AG09319 (cell line): ENCODE measurements around the gene ZNF814.
"Not testable (repeated sequence)": the region's sequence is repeated elsewhere in the genome, so short reads cannot be mapped to it uniquely, and the experiment has no call there.

ENCODE experiments used
- DNase-seq: peaks from one replicate; pipeline ENCODE4 v3.0.0-alpha.2; 2010; ENCODE audit warnings: low read depth; ENCODE audit errors: extremely low read depth
- CTCF ChIP-seq: IDR thresholded peaks from 2 replicates; pipeline ENCODE4 v1.5.1; 2011; ENCODE audit warnings: low read depth, mild to moderate bottlenecking, inconsistent platforms, low read length, moderate library complexity

The ZNF814 gene

GRCh38 chr19:57816652-57817051, 72.2 kb downstream of the ZNF814 start:
- no peak for DNase-seq
- no peak for TF ChIP-seq CTCF

- no peak for TF ChIP-seq CTCF
- no peak for DNase-seq
These were observed 73.4 kb downstream of the ZNF814 start for GRCh38 chr19:57815247-57816075.

- no peak for TF ChIP-seq CTCF
- DNase-seq = peak; percentile 70
These were observed 74.2 kb downstream of the ZNF814 start, which contains the start of gene ZNF552 for GRCh38 chr19:57814505-57815246. Gene ZNF552, minus strand, starts transcription at chr19:57814913. Its CDS starts 170 bp downstream, at chr19:57814743.

- TF ChIP-seq CTCF = no peak
- no peak for DNase-seq
These were observed 74.8 kb downstream of the ZNF814 start for GRCh38 chr19:57813919-57814504.

- not testable (repeated sequence) for DNase-seq
These were observed 75.6 kb downstream of the ZNF814 start for GRCh38 chr19:57812975-57813820.

- no peak for DNase-seq
- no peak for TF ChIP-seq CTCF
These were observed 76.6 kb downstream of the ZNF814 start for GRCh38 chr19:57812226-57812625.

- DNase-seq = not testable (repeated sequence)
These were observed 78.2 kb downstream of the ZNF814 start for GRCh38 chr19:57810410-57811295.
